NCI-H524 treated with DMSO at 0.1 percent for 48 hours (cell line): ENCODE results near the gene ZNF609.

Experiments used
- DNase-seq: peaks from one replicate; lab custom pipeline; 2025; lab: John Stamatoyannopoulos, UW

The ZNF609 gene

DNA sequence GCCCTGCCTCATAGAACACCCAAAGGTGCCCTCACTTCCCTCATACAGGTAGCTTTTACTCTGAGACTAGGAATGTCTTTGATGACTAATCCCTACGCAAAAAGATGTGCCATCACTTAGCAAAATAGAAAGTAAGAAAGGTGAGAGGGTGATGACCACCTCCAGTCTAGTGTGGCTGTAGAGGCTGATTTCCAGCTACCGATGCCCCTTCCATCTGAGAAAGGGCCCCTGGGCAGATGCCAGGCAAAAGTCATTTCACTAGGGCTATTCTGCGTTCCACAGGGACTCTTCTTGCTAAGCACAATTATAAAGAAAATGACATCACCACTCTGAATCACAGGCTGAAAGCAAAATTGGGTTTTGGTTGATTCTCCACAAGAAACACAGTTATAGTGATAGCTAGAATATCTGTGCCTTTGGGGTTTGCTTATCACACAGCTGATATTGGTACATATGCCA lies 237.6 kb downstream of the ZNF609 start:
- no peak for DNase-seq

DNA sequence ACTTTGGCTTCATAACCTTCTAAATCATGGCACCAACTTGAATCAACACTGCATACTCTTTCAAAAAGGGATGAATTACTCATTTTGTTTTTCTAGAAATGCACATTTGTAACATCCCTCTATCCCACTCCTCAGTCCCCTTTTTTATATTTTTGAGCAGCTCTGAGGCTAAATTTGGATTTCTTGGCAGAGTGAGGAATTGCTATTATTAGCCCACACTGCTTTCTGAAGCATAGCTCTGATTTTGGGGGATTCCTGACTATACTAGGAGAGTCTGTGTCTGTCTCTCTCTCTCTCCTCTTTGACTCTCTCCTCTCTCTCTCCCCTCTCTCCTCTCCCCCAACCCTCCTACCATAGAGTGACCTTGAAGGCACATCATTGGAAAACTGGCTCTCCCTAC lies 238.4 kb downstream of the ZNF609 start:
- no peak for DNase-seq

DNA sequence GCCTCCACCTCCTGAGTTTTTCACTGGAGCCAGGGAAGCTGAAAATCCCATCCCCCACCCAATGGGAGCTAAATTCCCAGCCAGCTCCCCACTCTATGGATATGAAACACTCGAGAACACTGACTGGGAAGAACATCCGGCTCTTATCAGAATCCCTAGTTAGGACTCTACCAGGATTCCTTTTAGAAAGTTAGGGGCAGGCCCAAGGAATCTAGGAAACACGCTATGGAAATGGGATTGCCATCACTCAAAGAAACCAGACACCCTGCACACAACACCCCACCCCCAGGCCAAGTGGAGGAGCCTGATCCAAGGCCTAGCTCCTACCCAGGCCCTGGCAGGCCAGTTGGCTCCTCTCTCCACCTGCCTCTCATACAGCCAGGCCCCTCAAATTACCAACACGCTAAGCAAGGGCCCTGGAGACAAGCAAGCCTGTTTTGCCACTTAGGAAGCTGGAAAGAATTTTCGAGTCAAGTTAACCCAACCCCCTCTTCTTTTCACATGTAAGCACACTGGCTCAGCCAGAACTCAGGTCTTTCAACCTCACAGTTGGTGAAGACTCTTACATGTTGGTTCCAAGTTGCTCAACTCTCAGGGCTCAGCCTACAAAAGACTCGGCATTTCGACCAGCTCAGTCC lies 239.5 kb downstream of the ZNF609 start:
- no peak for DNase-seq

DNA sequence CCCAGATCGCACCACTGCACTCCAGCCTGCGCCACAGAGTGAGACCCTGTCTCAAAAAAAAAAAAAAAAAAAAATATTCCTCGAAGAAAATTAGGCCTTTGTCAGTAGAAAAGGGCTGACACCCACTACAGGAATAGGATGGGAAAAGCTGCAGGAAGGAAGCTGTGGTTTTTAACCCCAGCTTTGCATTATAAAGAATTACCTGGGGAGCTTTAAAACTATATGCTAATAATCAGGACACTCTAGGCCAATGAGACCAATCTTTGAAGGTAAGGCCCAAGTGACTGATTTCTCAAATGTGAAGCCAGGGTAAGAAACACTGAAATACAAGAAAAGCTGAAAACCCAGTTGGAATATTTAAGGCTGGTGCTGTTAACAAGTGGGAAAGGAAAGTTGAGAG lies 240.7 kb downstream of the ZNF609 start:
- no peak for DNase-seq

DNA sequence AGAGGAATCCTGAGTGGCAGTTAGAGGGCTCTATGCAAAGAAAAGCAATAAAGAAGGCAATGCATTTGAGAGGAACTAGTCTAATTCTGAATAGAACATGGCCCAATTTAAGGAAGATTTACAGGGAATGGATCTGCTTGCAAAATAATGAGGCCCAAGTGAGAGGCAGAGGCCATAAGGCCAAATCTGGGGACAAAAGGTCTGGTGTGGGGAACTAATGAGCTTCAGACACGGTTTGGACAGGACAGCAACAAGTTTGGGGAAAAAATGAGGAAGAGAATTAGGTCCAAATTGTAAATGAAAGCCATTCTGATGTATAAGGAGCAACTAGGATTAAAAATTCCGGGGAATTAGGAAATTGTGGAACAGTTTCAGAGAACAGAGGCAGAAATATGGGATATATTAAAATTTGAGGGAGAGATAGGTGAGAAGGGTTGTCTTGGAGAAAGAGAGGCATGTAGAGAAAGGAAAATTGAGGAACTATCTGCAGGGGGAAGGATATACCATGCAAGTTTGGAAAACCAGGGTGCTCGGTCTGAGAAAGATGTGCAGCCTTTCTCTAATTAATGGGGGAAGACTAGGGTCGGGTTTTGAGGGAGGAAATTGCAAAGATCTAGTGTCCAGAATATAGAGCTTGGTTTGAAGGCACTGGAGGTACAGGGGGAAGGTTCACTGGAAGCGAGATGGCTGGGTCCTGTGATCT lies 241.3 kb downstream of the ZNF609 start:
- DNase-seq = no peak

DNA sequence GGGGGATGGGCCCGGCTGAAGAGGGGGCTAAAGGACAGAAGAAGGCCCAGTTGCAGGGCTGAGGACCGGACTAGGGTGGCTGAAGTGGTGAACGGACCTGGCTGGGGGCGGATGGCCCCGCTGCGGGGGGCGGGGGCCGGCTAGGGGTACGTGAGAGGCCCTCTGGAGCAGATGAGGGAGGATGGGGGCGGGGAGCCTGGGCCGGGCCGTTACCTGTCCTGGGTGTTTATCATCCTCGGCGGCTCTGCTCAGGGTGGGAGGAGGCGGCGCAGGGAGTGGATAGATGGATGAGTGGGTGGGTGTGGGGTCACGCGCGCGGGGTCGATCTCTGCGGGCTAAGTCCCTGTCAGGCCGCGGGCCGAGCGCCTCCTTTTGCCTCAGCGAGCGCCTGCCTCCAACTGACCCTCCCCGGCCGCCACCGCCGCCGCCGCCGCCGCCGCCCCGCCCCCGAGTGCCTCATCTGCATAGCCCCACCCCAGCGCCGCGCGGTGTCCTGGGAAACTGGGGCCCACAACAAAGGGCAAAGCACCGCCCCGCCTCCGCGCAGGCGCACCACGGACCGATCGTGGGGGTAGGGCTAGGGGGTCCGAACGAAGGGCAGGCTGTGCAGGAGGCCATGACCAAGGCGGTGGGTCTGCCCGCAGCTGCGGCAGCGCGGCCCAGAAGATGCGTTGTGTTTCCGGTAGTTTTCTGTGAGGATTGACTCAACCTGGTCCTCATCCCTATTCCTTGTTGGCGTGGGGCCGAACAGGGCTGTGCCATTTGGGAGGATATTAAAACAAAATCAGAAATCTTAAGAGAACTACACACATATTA lies 242.6 kb downstream of the ZNF609 start:
- DNase-seq = peak; percentile 75

DNA sequence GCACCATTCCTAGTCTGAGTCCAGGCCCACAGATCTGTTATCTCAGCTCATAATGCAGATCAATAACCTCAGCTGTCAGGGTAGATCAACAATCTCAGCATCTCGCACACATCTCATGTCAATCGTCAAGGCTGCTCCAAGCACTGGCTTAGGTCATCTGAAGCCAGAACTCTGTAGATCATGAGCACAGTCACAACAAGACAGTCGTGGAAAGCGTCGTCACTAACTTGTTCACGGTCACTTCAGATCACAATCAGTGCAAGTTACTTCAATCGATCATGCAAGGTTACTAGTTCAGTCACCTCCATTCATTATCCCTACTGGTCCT lies 243.2 kb downstream of the ZNF609 start:
- no peak for DNase-seq

DNA sequence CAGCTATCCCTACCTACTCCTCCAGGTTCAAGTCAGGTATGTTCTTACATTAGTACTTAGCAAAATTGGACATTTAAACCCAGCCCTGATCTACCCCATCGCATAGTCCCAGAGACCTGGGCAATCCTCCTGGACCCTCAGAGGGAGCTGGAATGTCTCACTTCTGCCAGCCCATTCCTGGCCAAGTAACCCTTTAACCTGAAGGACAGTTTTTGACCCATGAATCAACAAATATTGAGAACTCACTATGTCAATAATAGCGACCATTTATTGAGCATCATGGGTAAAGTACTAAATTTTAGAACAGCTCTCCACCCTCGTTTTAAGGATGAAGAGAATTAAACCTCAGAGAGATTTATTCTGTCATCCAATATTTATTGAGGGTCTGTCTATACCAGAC lies 244.6 kb downstream of the ZNF609 start:
- DNase-seq = no peak

DNA sequence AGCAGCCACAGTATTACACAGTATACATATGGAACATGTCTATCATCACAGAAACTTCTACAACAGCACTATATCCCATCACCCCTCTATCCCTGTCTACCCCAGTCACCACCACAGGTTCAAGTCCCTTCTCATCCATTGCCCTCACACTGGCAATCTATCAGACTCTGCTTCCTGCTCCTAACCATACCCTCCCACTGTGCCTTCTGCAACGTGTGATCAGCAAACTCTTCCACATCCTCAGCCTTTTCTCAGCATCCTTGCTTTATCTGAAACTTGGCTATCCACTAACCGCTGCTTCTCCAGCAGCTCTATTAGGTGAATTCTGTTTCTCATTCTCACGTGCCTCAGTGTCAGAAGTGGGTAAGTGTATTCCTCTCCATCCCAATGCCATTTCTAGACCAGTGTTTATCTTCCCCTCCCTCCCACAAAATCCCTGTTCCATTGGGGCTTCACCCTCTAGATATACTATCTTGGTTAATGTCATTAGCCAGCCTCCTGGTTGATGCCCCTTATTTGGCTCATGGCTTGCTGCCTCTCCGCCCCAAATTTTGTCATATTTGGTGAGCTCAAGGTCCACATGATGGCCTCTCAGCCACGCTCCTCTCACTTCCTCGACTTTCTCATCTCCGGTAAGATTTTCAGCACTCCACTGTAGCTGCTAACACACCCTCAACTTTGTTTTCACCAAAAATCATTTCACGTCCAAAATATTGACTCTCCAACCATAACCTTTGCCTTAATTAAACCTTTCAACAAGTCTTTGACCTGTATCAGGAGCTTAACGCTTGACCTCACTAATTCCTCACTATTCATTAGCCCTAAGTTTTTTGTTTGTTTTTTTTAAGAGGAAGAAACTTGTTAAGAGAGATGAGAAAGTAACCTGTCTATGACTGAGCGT lies 245.9 kb downstream of the ZNF609 start:
- DNase-seq = no peak

DNA sequence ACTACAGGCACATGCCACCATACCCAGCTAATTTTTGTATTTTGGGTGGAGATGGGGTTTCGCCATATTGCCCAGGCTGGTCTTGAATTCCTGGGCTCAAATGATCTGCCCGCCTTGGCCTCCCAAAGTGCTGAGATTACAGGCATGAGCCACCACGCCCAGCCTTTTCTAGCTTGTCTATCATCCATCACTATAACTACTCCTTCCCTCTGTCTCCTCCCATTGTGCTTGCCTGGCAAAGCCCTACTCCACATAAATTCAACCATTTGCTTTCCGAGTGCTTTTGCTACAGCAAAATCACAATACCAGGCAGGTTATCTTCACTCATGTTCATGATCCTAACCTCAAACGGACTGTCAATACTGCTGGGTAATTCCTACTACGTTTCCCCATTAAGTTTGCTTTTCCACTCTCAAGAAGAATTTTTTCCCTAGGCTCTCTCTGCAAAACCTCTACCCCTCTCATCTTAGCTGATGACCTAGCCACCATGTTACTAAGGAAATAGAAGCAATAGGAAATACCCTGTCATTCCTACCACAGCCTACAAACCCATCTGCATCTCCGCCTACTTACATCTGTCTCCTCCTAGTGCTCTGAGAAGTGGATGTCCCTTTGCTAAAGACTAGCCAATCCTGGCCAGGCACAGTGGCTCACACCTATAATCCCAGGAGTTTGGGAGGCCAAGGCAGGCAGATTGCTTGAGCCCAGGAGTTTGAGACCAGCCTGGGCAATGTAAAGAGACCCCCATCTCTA lies 250.5 kb downstream of the ZNF609 start:
- no peak for DNase-seq

DNA sequence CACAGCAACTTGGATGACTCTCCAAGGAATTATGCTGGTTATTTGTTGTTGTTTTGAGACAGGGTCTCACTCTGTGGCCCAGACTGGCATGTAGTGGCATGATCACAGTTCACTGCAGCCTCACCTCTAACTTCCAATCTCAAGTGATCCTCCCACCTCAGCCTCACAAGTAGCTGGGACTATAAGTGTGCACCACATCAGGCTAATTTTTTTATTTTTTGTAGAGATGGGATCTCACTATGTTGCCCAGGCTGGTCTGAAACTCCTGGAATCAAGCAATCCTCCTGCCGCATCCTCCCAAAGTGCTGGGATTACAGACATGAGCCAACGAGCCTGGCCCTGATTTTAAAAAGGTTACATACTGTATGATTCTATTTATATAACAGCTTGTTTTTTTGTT lies 252.0 kb downstream of the ZNF609 start:
- DNase-seq = no peak

DNA sequence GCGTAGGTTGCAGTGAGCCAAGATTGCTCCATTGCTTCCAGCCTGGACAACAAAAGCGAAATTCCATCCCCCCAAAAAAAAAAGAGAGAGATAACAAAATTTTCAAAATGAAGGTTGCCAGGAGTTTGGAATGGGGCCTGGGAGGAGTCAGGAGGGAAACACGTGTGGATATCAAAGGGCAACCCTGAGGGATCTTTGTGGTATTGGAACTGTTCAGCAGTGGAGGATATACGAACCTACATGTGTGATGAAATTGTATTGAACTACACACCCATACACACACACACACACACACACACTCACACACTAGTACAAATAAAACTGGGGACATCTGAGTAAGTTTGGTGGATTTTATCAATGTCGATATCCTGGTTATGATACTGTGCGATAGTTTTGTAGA lies 253.2 kb downstream of the ZNF609 start:
- no peak for DNase-seq

DNA sequence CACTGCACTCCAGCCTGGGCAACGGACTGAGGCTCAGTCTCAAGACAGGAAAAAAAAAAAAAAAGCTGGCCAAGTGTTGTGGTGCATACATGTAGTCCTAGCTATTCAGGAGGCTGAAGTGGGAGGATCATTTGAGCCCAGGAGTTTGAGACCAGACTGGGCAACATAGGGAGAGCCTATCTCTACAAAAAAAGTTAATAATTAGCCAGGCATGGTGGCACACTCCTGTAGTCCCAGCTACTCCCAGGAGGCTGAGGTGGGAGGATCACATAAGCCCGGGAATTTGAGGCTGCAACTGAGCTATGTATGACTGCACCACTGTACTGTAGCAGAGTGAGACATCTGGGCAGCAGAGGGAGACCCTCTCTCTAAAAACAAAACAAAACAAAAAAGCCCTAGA lies 256.1 kb downstream of the ZNF609 start:
- DNase-seq = no peak

DNA sequence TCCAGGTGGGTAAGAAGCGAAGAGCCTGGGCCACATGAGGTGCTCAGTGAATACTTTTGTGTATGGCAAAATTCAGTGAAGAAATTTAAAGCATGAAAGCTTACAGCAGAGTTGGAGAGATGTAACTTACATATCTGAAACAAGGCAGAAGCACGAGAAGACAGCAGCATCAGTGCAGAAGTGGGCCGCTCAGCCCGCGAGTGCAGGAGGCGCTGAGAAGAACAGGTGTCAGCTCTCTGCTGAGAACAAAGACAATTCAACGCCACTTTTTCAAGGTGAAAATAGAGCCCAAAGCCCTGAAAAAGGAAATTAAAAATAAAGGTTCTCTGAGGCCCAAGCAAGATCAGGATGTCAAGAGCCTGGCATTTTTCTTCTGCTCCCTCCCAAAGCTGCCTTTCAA lies 256.8 kb downstream of the ZNF609 start:
- no peak for DNase-seq

DNA sequence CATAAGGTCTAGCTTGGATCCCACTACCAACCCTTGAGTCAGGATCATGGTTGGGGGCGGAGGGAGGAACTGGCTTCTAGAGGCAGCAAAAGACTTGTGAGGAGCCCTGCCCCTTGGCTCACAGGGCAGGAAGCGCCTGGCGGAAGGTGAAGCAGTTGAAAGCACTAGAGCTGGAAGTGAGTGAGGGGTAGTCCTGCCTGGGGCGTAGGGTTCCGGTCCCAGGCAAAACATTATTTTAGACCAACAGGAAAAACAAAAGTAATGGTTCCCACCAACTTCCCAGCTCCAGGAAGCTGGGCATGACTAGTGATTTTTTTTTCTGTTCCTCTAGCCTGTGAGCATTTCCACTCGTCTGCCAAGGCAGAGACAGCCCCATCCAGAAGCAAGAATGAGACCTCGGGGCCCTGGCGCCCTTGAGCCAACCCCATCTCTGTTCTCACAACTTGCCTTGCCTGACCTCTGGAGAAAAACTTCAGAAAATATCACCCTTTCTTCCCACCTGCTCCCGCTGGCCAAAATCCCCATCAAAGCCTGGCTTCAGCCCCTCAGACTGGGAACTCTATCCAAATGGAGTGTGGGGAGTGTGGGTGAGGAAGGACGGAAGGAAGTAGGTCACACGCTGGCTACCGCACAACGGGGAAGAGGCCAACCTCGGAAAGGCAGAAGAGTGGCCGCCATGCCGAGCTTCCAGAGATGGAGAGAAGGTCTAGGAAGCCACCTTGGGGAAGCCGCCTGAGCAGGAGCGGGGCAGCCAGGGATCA lies 257.5 kb downstream of the ZNF609 start:
- no peak for DNase-seq

DNA sequence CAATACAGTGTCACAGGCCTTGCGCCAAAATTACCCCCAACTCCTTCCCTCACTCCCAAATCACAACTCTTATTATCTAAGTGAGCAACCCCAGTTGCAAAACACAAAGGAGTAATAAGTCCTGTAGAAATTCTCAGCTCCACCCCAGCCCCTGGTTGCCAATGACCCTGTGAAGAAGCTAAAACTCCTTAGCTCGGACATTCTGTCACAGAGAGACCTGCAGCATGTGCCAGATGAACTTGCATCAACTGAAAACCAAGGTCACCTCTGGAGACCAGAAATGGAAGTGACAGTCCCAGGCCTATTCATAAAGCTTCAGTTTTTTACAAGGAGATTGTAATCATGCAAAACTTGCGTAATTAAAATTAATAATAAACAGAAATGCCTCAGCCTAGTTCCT lies 259.8 kb downstream of the ZNF609 start:
- no peak for DNase-seq

DNA sequence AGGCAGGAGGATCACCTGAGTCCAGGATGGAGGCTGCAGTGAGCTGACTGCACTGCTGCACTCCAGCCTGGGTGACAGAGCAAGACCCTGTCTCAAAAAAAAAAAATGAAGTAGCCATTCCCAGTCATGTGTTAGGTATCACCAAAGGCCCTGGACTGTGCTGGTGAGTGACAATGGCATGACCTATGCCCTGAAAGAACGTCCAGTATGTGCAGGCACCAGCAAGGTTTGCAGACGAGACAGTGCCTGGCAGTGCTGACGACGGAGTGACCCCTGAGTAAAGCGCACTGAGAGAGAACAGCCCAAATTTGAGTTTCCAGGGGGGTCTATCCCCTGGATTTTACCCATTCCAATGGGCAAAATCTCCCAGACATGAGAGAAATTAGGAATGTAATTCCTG lies 269.8 kb downstream of the ZNF609 start:
- no peak for DNase-seq

DNA sequence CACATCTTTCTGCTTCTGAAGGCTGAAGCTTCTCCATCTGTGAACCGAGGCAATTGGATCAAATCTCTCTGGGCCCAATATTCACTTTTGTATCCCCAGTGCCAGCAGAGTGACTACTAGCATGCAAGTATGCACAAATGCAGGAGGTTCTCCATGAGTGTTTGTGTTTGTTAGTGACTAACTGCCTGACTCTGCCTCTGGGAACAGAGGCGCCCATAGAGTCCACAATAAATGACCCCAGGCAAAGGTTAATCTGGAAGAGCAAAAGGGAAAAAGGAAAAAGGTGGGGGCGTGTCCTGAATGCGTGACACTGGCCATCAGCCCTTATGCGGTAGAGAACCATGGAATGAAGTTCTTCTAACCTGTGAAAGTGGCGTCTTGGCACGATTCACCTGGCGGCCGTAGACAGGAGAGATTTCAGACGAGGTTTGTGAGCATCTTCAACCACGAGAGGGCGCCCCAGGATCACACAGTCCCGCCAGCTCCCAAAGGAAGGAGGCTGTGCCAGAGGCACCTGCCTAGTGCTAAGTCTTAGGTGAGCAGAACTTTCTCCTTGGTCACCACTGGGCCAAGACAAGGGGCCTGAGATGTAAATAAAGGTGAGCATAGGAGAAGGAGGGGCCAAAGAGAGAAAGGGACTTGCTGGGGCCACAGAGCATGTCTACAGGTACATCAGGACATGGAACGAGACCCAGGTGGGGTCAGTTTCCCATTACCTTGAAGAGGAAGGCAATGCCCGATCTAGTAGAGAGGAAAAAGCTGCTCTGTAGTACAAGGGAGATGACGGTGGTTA lies 270.8 kb downstream of the ZNF609 start:
- DNase-seq = no peak

DNA sequence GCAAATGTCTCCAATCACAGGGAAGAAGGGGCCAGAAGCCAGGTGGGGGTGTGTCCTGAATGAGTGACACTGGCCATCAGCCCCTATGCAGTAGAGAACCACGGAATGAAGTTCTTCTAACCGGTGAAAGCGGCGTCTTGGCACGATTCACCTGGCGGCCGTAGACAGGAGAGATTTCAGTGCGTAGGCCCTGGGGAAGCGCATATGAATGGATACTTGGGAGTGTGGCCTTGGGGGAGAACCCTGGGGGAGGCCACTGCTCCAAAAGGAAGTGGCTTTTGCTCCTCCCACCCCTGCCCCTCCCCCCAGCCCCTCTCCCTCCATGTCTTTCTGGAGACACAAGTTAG lies 271.4 kb downstream of the ZNF609 start:
- DNase-seq = no peak
